ACHN (cell line): ENCODE data around the gene KBTBD7.

Source experiments
- DNase-seq: peaks from one replicate; pipeline ENCODE4 v3.0.0-alpha.2; 2015
- in situ Hi-C: cut with HindIII; loops from 2 replicates; pipeline ENCODE4 v1.10.0; 2017; ENCODE audit warnings: low sequenced_read_pairs, low pct_ligation_motif_present, low pct_unique_long_range_greater_than_20kb

Gene KBTBD7

GRCh38 chr13:41150058-41150457, 44.3 kb downstream of the KBTBD7 start:
- in situ Hi-C loops: no loop called here

GRCh38 chr13:41148419-41149283, 45.7 kb downstream of the KBTBD7 start:
- DNase-seq: no peak
- in situ Hi-C loops: no loop called here

More at GRCh38 chr13:41150058-41150457, 44.3 kb downstream of the KBTBD7 start:
- DNase-seq: no peak

GRCh38 chr13:41145136-41145908, 49.0 kb downstream of the KBTBD7 start:
- DNase-seq: no peak
- in situ Hi-C loops: no loop called here

GRCh38 chr13:41144576-41144975, 49.8 kb downstream of the KBTBD7 start:
- DNase-seq: no peak
- in situ Hi-C loops: no loop called here
